ENCODE results near the gene CELF4.
A peak's percentile ranks its signal among the peaks of the same experiment; 100 is the strongest.

CELF4 gene

GRCh38 chr18:37484983-37485834 is 80.4 kb downstream of the CELF4 start:
- no peaks in the 10 kb centered on the region for H3K36me3 ChIP-seq
- H3K9me3 ChIP-seq (ENCODE audit: severe bottlenecking): no peaks in the 10 kb centered on the region
- H3K4me3 ChIP-seq (ENCODE audit: low read depth, low read length): no peak overlapping the region
- H3K27ac ChIP-seq: no peak overlapping the region
- TF ChIP-seq CTCF (IDR thresholded peaks at IDR 0.05; ENCODE audit: low read depth, low read length): no peak
- DNase-seq: no peak
- no peaks in the 10 kb centered on the region for H3K27me3 ChIP-seq (ENCODE audit: insufficient read depth, low read depth, severe bottlenecking)

- no peak overlapping the region for H3K27ac ChIP-seq
- no peak overlapping the region for H3K4me3 ChIP-seq (ENCODE audit: low read depth, low read length)
- no peaks in the 10 kb centered on the region for H3K27me3 ChIP-seq (ENCODE audit: insufficient read depth, low read depth, severe bottlenecking)
- no peak for TF ChIP-seq CTCF (IDR thresholded peaks at IDR 0.05; ENCODE audit: low read depth, low read length)
- no peak for DNase-seq
- H3K36me3 ChIP-seq: no peaks in the 10 kb centered on the region
- H3K9me3 ChIP-seq (ENCODE audit: severe bottlenecking): no peaks in the 10 kb centered on the region
These were observed 81.4 kb downstream of the CELF4 start for GRCh38 chr18:37483984-37484819.

- Histone ChIP-seq H3K4me3 (ENCODE audit: low read depth, low read length) (no peak overlapping the region), H3K27ac (no peak overlapping the region), H3K36me3 (no peaks in the 10 kb centered on the region), H3K27me3 (ENCODE audit: insufficient read depth, low read depth, severe bottlenecking) (no peaks in the 10 kb centered on the region), H3K9me3 (ENCODE audit: severe bottlenecking) (no peaks in the 10 kb centered on the region)
- no peak for TF ChIP-seq CTCF (IDR thresholded peaks at IDR 0.05; ENCODE audit: low read depth, low read length)
- peak; percentile 32 for DNase-seq
These were observed 82.2 kb downstream of the CELF4 start for GRCh38 chr18:37483221-37483971.

- H3K9me3 ChIP-seq (ENCODE audit: severe bottlenecking): no peaks in the 10 kb centered on the region
- no peak overlapping the region for H3K4me3 ChIP-seq (ENCODE audit: low read depth, low read length)
- no peak overlapping the region for H3K27ac ChIP-seq
- H3K36me3 ChIP-seq: no peaks in the 10 kb centered on the region
- TF ChIP-seq CTCF (IDR thresholded peaks at IDR 0.05; ENCODE audit: low read depth, low read length): no peak
- DNase-seq: no peak
- no peaks in the 10 kb centered on the region for H3K27me3 ChIP-seq (ENCODE audit: insufficient read depth, low read depth, severe bottlenecking)
These were observed 83.2 kb downstream of the CELF4 start for GRCh38 chr18:37482433-37482832.

GRCh38 chr18:37482002-37482401 is 83.6 kb downstream of the CELF4 start:
- no peak for DNase-seq
- Histone ChIP-seq H3K9me3 (ENCODE audit: severe bottlenecking) (no peaks in the 10 kb centered on the region), H3K4me3 (ENCODE audit: low read depth, low read length) (no peak overlapping the region), H3K36me3 (no peaks in the 10 kb centered on the region), H3K27me3 (ENCODE audit: insufficient read depth, low read depth, severe bottlenecking) (no peaks in the 10 kb centered on the region), H3K27ac (no peak overlapping the region)
- no peak for TF ChIP-seq CTCF (IDR thresholded peaks at IDR 0.05; ENCODE audit: low read depth, low read length)
